ENCODE results near the gene RNF10. TPM values are rescaled to one million over a fixed set of nuclear protein-coding genes. Genes with fewer than 3 reads are reported as not detected.

RNF10 gene
- total and polyA plus RNA-seq, 9 of the 15 experiments (the other 6 are each of a cell fraction or from before 2014, with no cell fraction given): 43.0 to 139 (median 80.1) TPM

DNA sequence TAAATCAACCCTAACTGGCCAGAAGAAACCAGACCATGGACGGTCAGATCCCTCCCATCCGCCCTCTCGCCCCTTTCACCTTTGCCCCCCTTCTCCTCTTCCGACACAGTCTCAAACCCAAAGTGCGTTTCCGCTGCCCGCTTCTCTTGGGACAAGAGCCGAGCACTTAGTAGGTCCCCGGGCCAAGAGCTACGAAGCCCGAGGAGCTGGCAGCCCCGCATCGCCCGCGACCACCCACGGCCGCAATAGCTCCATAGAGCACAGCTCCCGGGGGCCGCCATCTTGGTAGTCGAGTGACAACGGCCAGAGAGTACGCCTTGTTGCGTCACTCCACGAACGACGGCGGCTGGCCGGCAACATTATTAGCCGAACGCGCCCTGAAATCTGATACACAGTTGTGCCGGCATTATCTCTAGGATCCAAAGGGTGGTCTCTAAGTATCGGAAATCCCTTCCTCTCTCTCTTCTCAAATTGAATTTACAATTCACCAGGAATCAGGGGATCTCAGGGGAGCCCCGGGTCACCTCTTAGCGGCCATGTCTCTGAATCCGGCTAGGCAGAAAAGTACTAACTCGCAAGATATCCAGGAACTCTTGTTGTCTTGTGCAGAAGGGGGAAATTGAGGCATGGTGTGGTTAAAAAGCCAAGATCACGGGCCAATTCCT is 5.2 kb upstream of the RNF10 start, which contains the start of gene COQ5 (continued):
- TF ChIP-seq, protein P1, sequence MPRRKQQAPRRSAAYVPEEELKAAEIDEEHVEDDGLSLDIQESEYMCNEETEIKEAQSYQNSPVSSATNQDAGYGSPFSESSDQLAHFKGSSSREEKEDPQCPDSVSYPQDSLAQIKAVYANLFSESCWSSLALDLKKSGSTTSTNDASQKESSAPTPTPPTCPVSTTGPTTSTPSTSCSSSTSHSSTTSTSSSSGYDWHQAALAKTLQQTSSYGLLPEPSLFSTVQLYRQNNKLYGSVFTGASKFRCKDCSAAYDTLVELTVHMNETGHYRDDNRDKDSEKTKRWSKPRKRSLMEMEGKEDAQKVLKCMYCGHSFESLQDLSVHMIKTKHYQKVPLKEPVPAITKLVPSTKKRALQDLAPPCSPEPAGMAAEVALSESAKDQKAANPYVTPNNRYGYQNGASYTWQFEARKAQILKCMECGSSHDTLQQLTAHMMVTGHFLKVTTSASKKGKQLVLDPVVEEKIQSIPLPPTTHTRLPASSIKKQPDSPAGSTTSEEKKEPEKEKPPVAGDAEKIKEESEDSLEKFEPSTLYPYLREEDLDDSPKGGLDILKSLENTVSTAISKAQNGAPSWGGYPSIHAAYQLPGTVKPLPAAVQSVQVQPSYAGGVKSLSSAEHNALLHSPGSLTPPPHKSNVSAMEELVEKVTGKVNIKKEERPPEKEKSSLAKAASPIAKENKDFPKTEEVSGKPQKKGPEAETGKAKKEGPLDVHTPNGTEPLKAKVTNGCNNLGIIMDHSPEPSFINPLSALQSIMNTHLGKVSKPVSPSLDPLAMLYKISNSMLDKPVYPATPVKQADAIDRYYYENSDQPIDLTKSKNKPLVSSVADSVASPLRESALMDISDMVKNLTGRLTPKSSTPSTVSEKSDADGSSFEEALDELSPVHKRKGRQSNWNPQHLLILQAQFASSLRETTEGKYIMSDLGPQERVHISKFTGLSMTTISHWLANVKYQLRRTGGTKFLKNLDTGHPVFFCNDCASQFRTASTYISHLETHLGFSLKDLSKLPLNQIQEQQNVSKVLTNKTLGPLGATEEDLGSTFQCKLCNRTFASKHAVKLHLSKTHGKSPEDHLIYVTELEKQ (CRISPR knock-in tag; IDR thresholded peaks at IDR 0.05): no peak
- TF ChIP-seq, protein P2, sequence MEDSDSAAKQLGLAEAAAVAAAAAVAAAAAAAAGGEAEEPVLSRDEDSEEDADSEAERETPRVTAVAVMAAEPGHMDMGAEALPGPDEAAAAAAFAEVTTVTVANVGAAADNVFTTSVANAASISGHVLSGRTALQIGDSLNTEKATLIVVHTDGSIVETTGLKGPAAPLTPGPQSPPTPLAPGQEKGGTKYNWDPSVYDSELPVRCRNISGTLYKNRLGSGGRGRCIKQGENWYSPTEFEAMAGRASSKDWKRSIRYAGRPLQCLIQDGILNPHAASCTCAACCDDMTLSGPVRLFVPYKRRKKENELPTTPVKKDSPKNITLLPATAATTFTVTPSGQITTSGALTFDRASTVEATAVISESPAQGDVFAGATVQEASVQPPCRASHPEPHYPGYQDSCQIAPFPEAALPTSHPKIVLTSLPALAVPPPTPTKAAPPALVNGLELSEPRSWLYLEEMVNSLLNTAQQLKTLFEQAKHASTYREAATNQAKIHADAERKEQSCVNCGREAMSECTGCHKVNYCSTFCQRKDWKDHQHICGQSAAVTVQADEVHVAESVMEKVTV (CRISPR knock-in tag; IDR thresholded peaks at IDR 0.05): no peak
- TF ChIP-seq HOXB6 (CRISPR knock-in tag; IDR thresholded peaks at IDR 0.05; ENCODE audit: borderline replicate concordance) (no peak), MYBL2 (IDR thresholded peaks at IDR 0.05; ENCODE audit: low read depth) (peak; percentile 68; the same call in 1 of the 2 replicates), MYBL2 (CRISPR knock-in tag; IDR thresholded peaks at IDR 0.05; ENCODE audit: borderline replicate concordance) (no peak), KAT2B (IDR thresholded peaks at IDR 0.05; ENCODE audit: low read depth, low read length) (no peak), CBFA2T2 (conservative IDR thresholded peaks at IDR 0.05) (peak; percentile 5; the same call in 1 of the 2 replicates), TAF7 (tag; IDR thresholded peaks at IDR 0.05) (peak; percentile 99), ZNF764 (CRISPR knock-in tag; IDR thresholded peaks at IDR 0.05; ENCODE audit: low read depth) (no peak), ZNF316 (IDR thresholded peaks at IDR 0.05) (peak; percentile 1; the same call in 1 of the 2 replicates), XRCC3 (IDR thresholded peaks at IDR 0.05) (no peak)
- TF ChIP-seq, protein P3, sequence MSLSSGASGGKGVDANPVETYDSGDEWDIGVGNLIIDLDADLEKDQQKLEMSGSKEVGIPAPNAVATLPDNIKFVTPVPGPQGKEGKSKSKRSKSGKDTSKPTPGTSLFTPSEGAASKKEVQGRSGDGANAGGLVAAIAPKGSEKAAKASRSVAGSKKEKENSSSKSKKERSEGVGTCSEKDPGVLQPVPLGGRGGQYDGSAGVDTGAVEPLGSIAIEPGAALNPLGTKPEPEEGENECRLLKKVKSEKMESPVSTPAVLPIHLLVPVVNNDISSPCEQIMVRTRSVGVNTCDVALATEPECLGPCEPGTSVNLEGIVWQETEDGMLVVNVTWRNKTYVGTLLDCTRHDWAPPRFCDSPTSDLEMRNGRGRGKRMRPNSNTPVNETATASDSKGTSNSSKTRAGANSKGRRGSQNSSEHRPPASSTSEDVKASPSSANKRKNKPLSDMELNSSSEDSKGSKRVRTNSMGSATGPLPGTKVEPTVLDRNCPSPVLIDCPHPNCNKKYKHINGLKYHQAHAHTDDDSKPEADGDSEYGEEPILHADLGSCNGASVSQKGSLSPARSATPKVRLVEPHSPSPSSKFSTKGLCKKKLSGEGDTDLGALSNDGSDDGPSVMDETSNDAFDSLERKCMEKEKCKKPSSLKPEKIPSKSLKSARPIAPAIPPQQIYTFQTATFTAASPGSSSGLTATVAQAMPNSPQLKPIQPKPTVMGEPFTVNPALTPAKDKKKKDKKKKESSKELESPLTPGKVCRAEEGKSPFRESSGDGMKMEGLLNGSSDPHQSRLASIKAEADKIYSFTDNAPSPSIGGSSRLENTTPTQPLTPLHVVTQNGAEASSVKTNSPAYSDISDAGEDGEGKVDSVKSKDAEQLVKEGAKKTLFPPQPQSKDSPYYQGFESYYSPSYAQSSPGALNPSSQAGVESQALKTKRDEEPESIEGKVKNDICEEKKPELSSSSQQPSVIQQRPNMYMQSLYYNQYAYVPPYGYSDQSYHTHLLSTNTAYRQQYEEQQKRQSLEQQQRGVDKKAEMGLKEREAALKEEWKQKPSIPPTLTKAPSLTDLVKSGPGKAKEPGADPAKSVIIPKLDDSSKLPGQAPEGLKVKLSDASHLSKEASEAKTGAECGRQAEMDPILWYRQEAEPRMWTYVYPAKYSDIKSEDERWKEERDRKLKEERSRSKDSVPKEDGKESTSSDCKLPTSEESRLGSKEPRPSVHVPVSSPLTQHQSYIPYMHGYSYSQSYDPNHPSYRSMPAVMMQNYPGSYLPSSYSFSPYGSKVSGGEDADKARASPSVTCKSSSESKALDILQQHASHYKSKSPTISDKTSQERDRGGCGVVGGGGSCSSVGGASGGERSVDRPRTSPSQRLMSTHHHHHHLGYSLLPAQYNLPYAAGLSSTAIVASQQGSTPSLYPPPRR (CRISPR knock-in tag; IDR thresholded peaks at IDR 0.05; ENCODE audit: borderline replicate concordance): no peak
- TF ChIP-seq, protein P4, sequence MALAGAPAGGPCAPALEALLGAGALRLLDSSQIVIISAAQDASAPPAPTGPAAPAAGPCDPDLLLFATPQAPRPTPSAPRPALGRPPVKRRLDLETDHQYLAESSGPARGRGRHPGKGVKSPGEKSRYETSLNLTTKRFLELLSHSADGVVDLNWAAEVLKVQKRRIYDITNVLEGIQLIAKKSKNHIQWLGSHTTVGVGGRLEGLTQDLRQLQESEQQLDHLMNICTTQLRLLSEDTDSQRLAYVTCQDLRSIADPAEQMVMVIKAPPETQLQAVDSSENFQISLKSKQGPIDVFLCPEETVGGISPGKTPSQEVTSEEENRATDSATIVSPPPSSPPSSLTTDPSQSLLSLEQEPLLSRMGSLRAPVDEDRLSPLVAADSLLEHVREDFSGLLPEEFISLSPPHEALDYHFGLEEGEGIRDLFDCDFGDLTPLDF (CRISPR knock-in tag; IDR thresholded peaks at IDR 0.05): peak; percentile 75; the same call in 1 of the 2 replicates
- TF ChIP-seq, protein P5, sequence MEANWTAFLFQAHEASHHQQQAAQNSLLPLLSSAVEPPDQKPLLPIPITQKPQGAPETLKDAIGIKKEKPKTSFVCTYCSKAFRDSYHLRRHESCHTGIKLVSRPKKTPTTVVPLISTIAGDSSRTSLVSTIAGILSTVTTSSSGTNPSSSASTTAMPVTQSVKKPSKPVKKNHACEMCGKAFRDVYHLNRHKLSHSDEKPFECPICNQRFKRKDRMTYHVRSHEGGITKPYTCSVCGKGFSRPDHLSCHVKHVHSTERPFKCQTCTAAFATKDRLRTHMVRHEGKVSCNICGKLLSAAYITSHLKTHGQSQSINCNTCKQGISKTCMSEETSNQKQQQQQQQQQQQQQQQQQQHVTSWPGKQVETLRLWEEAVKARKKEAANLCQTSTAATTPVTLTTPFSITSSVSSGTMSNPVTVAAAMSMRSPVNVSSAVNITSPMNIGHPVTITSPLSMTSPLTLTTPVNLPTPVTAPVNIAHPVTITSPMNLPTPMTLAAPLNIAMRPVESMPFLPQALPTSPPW (CRISPR knock-in tag; IDR thresholded peaks at IDR 0.05): peak; percentile 97

Data from K562 (cell line).